A549 treated with AZD9567 at 1 μM for 4 hours (cell line): Measurements from ENCODE around the gene LHFPL6. TPM values are rescaled to one million over a fixed set of nuclear protein-coding genes. Genes with fewer than 3 reads are reported as not detected.

ENCODE experiments used
- total RNA-seq: library from RNA; stranded (reverse); fragments of 200-300 nt; extraction: Qiagen RNA extraction; gene quantifications from 5 replicates; pipeline ENCODE4 v1.2.3, GENCODE V29; 2022; ENCODE audit not compliant: insufficient read depth

Gene LHFPL6
- total RNA-seq: 5.7 to 12.3 TPM (median 6.0 TPM) in 5 replicates

GRCh38 chr13:39602614-39603366 is at the start of gene LHFPL6:
Gene LHFPL6, minus strand, starts transcription at chr13:39603193.

Other genes with a start within 250 kb of the LHFPL6 start
- gene COG6, start 52.5 kb upstream of the LHFPL6 start, total RNA-seq: 3.5 to 7.9 TPM (median 4.8 TPM) in 5 replicates